ENCODE data around the gene BRF1. TPM values are rescaled to one million over a fixed set of nuclear protein-coding genes. Genes with fewer than 3 reads are reported as not detected.

BRF1 gene
- total RNA-seq, 1 donor from 2014 or later, result 47.7 TPM

DNA sequence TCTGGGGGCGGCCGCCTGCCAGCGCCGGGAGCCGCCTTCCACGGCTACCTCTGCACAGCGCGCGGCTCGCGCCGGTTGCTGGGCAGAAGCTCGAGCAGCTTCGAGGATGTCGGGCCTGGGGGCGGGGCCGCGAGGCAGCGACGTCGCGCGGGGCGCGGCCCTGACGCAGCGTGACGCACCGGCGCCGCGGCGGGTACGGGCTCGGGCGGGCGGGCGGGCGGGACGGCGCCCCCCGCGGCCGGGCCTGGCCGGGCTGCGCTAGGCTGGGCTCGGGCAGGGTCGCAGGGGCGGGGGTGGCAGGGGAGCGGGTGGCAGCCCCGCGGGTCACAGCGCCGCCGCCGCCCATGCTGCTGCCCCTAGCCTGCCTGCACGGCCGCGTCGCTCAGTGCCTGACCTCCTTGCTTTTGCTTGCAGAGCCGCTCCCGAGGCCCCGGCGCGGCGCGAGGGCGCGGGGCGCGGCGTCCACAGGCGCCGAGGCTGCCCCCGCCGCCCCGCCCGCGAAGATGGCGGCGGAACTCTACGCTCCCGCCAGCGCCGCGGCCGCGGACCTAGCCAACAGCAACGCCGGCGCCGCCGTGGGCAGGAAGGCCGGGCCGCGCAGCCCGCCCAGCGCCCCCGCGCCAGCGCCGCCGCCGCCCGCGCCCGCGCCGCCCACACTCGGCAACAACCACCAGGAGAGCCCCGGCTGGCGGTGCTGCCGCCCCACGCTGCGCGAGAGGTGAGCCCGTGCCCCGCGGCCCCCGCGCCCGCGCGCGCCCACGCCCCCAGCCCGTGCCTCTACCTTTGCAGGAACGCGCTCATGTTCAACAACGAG, 52.2 kb downstream of the BRF1 start, which contains the start of gene BTBD6:
Gene BTBD6 (plus strand): TSS at position 166 of the 814 bp plus-strand sequence. CDS start 179 bp downstream, at position 345.
- peak; percentile 91 for DNase-seq (ENCODE audit: extremely low spot score, unreplicated experiment)
- Mint-ChIP-seq H3K27ac (peak within 1 kb of the TSS; percentile 92), H3K4me3 (peak within 1 kb of the TSS; percentile 89), H3K9me3 (no peaks in the 10 kb centered on the region), H3K4me1 (ENCODE audit: unreplicated experiment) (peaks cover 25% of the 10 kb centered on the region), H3K27me3 (no peaks in the 10 kb centered on the region), H3K36me3 (peaks cover 6% of the 10 kb centered on the region)
- TF ChIP-seq, protein P1, sequence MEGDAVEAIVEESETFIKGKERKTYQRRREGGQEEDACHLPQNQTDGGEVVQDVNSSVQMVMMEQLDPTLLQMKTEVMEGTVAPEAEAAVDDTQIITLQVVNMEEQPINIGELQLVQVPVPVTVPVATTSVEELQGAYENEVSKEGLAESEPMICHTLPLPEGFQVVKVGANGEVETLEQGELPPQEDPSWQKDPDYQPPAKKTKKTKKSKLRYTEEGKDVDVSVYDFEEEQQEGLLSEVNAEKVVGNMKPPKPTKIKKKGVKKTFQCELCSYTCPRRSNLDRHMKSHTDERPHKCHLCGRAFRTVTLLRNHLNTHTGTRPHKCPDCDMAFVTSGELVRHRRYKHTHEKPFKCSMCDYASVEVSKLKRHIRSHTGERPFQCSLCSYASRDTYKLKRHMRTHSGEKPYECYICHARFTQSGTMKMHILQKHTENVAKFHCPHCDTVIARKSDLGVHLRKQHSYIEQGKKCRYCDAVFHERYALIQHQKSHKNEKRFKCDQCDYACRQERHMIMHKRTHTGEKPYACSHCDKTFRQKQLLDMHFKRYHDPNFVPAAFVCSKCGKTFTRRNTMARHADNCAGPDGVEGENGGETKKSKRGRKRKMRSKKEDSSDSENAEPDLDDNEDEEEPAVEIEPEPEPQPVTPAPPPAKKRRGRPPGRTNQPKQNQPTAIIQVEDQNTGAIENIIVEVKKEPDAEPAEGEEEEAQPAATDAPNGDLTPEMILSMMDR (conservative IDR thresholded peaks at IDR 0.05), result no peak

DNA sequence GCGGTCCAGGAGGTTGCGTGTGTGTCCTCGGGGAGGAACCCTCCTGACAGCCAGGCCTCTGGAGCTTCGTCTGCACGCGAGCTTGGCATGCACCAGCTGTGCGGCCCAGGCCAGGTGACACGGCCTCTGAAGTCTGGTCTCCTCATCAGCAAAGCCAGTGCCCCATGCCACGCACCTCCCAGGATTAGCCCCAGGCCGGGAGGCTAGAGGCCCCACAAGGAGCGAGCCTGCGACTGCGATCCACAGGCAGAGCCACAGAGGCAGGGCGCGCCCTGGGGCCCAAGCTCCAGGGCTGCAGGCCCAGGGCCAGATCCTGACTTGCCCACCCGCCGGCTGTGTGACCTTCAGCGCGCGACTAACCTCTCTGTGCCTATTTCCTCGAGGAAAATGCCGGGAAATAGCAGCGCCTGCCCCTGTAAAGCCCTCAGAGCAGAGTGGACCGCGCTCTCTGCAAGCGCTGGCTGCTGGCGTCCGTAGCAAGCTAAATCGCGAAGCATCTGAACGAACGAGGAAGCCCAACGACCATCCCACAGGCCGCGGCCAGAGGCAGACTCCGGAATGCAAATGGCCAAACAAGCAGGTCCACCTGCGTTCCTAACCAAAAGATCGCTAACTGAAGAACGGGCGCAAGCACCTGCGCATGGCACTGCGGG, 53.0 kb downstream of the BRF1 start:
- peaks cover 25% of the 10 kb centered on the region for H3K4me1 Mint-ChIP-seq (ENCODE audit: unreplicated experiment)
- DNase-seq (ENCODE audit: extremely low spot score, unreplicated experiment), result no peak
- TF ChIP-seq, protein P1 (conservative IDR thresholded peaks at IDR 0.05), result no peak
- H3K27me3 Mint-ChIP-seq, result no peaks in the 10 kb centered on the region
- H3K27ac Mint-ChIP-seq, result peak overlapping the region; percentile 87
- no peaks in the 10 kb centered on the region for H3K9me3 Mint-ChIP-seq
- peaks cover 6% of the 10 kb centered on the region for H3K36me3 Mint-ChIP-seq
- H3K4me3 Mint-ChIP-seq, result peak overlapping the region; percentile 88

DNA sequence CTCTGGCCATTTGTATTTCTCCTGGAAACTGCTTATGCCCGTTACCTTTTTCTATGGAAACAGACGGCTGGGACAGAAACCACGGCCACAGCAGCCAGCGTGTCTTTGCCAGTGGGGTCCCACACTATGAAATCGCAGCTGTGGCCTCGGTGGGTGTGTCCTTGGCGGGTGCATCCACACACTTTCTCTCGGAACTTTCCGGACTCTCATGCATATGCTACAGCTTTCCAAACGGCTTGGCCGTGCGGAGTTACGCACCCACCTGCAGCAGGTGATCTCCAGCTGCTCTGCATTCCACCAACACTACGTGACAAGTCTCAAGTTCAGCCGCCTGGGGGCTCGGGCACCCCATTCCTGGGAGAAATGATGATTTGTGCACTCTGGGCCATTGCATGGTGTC, 53.8 kb downstream of the BRF1 start:
- H3K36me3 Mint-ChIP-seq, result peaks cover 6% of the 10 kb centered on the region
- DNase-seq (ENCODE audit: extremely low spot score, unreplicated experiment), result no peak
- H3K4me3 Mint-ChIP-seq, result peak overlapping the region; percentile 88
- no peaks in the 10 kb centered on the region for H3K27me3 Mint-ChIP-seq
- TF ChIP-seq, protein P1 (conservative IDR thresholded peaks at IDR 0.05), result no peak
- peak overlapping the region; percentile 87 for H3K27ac Mint-ChIP-seq
- H3K9me3 Mint-ChIP-seq, result no peaks in the 10 kb centered on the region
- H3K4me1 Mint-ChIP-seq (ENCODE audit: unreplicated experiment), result peaks cover 25% of the 10 kb centered on the region

DNA sequence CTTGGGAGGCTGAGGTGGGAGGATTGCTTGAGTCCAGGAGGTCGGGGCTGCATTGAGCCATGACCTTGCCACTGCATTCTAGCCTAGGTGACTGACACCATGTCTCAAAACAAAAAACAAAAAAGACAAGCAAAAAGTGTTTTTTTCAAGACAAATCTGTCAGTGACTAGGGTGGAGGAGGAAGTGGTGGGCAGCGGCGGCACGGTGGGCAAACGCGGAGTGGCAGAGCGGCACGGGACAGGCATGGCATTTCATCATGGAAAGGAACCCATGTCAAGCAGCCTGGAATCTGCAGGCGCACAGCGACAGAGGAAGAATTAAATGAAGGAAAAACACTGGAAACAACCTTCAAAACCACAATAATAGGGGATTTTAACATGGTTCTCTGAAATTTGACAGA, 56.5 kb downstream of the BRF1 start:
- H3K27ac Mint-ChIP-seq, result no peak overlapping the region
- TF ChIP-seq, protein P1 (conservative IDR thresholded peaks at IDR 0.05), result no peak
- H3K36me3 Mint-ChIP-seq, result peaks cover 6% of the 10 kb centered on the region
- no peaks in the 10 kb centered on the region for H3K27me3 Mint-ChIP-seq
- DNase-seq (ENCODE audit: extremely low spot score, unreplicated experiment), result no peak
- H3K4me1 Mint-ChIP-seq (ENCODE audit: unreplicated experiment), result peaks cover 14% of the 10 kb centered on the region
- H3K9me3 Mint-ChIP-seq, result no peaks in the 10 kb centered on the region
- no peak overlapping the region for H3K4me3 Mint-ChIP-seq

DNA sequence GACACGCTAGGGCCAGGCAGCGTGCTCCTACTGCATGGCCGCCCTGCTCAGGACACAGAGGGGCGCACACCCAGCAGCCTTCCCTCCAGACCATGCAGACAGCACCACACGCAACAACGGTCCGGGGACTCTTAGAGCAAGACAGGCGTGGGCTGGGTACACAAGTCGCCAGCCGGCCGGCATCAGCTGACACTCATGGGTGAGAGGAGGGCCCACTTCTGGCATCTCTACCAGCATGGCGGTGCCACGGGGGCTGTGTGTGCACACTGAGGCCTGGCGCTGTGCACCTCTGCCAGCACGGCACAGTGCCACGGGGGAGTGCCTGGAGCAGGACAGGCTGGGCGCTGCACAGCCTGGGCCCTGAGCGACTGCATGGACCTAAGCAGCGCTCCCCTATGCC, 59.2 kb downstream of the BRF1 start:
- H3K27me3 Mint-ChIP-seq, result no peaks in the 10 kb centered on the region
- no peaks in the 10 kb centered on the region for H3K9me3 Mint-ChIP-seq
- H3K4me3 Mint-ChIP-seq, result no peak overlapping the region
- DNase-seq (ENCODE audit: extremely low spot score, unreplicated experiment), result no peak
- H3K4me1 Mint-ChIP-seq (ENCODE audit: unreplicated experiment), result peaks cover 8% of the 10 kb centered on the region
- H3K36me3 Mint-ChIP-seq, result peaks cover 6% of the 10 kb centered on the region
- no peak overlapping the region for H3K27ac Mint-ChIP-seq
- TF ChIP-seq, protein P1 (conservative IDR thresholded peaks at IDR 0.05), result no peak
